Upper lobe of left lung (tissue), 4 donors: ENCODE results near the gene TPM2.

Experiments used
- CTCF ChIP-seq, 6 experiments: fragments of 450-650 bp in 4 of 6; fragments of 200-600 bp in 2 of 6; sonication (generic) in 2 of 6; IDR thresholded peaks; one replicate each; pipeline ENCODE4 v1.5.1; 2016 to 2019; ENCODE audit warnings: antibody characterized with exemption in 6 of 6
- EP300 ChIP-seq, 4 donors: sonication (generic); formaldehyde crosslinking; IDR thresholded peaks; one replicate each; pipeline ENCODE4 v1.5.1; 2017; ENCODE audit warnings: antibody characterized with exemption in 4 of 4, control low read depth in 2 of 4
- POLR2A ChIP-seq, 4 donors: fragments of 450-650 bp; IDR thresholded peaks; one replicate each; pipeline ENCODE4 v1.5.1; 2016 to 2017; ENCODE audit warnings: antibody characterized with exemption in 4 of 4, mild to moderate bottlenecking in 2 of 4
- POLR2AphosphoS5 ChIP-seq, 2 donors: sonication (generic); formaldehyde crosslinking; IDR thresholded peaks; one replicate each; pipeline ENCODE4 v1.5.1; 2017; ENCODE audit warnings: antibody characterized with exemption in 2 of 2

GRCh38 chr9:35656831-35657545, 32.7 kb downstream of the TPM2 start:
- TF ChIP-seq CTCF (IDR thresholded peaks at IDR 0.05) (no peak), POLR2A (IDR thresholded peaks at IDR 0.05) (no peak), POLR2AphosphoS5 (IDR thresholded peaks at IDR 0.05) (peak in 1 of 2 donors; percentile 6), EP300 (IDR thresholded peaks at IDR 0.05) (no peak)
